Measurements from ENCODE around the gene LPO.

Gene LPO

DNA sequence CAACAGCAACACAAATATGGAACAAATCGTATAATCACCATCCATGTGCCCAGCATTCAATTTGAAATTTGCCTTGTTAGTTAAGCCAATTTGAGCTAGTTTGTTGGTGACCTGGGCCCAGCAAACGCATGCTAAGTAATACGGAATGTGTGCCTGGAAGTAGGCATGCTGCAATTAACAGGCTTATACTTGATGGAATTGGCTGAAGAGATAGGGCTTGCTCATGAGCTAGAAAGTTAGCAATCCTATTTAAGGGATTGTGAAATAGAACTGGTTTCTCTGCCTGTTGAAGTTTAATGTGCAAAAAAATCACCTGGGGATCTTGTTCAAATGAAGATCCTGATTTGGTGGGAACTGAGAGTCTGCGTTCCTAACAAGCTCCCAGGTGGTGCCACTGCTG, 8.5 kb upstream of the LPO start:
- no peak for DNase-seq

DNA sequence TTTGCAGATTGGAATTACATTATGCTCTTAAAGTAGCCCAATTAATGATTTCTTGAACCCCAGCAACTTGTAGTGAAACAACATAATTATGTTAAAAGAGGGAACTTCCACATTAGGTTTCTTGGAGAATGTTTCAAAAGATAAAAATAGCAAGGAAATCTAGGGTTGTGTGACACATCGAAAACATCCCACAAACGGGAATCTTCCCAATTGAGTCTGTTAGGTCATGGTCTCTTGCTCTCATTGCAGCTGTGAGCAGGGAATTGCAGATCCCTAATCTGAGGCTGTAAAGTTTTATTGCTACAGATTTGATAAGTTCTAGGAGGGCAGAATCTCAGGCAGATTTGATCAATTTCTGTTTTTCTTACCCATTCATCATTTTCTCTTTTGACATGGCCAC, 6.7 kb upstream of the LPO start:
- DNase-seq: no peak

DNA sequence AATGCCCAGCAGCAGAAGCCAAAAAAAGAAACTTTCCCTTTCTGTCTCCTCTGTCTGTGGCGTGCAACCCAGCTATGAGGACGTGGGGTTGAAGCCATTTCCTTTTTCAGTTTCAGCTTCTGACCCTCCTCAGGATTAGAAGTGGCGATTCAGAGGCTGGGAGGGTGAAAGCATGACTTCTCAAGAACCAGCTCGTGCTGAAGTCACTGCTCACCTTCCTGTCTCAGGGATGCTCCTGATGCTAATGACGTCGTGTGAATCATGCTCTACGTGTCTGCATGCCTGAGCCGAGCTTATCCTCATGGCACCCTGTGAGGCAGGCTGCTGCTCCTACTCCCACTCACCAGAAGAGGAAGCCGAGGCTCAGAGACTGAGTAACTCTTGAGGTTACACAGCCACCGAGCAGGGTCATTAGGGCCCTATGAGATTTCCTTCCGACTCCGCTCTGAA, 5.7 kb upstream of the LPO start:
- peak; percentile 94 to 96 for DNase-seq

DNA sequence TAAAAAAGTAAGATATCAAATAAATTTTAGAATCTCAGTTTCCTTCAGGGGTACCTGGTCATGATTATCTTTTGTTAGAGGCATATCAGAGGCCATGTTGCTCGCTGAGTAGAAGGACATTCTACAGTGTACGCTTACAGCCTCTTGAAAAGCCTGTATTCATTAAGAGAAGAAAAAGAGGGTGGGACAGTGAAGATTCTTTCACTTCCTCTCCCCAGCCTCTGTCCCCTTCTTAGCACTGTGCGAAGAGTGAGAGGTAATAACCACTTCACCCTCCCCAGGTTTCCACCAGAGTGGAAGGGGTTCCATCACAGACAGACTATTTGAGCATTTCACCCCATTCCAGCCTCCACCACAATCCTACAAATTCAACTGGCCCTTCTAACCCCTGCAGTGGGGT, 4.8 kb upstream of the LPO start:
- DNase-seq: peak in 1 of 2 experiments; percentile 8

DNA sequence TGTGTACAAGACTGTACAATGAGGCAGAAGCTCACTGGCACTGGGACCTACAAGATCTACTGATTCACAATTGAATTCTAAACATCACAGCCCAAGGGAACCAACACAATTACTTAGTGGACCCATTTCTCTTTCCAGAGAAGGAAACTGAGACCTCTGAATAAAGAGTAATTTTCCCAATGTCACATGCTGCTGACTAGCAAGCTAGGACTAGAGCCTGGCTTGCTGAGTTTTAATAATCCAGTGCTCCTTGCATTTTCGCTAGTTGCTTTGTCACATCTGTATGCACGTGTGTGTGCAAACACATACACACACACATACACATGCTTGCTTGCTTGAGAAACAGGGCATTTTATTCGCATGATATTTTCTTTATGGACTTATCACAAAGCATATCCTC, 3.9 kb upstream of the LPO start:
- no peak for DNase-seq

DNA sequence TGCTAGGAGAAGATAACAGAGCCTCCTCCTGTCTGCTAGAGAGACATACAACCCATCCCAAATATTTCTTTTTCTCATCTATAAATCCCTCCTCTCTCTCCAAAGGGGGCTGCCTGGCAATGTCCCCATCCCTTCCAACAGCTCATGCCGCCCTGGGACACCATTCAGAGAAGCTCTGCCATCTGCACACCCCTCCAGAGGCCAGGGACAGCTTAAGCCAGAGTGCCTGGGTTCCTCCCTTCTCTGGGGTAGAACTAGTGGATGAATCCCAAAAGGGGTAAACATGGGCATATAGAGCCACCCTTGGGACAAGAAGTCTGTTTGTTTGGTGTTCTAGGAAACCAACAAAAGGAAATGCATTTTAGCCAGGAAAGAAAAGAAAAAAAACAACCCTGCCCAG, 2.6 kb upstream of the LPO start:
- DNase-seq: no peak

DNA sequence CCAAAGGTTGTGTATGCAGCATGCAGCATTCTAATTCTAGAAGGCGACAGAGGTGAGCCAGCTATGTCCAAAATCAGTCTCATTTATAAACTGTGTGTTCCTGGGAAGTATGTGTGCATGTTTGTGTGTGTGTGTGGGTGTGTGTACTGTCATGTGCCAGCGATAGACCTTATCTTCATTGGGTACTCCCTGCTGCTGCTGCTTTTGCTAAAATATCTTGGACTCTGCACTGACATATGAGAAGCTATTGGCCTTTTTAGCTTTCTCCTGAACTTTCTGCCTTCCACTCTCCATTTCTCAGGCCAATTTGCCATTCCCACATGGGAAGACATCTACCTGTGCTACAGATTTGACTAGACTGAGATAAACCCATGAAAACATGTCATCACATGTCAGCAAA, 2.0 kb upstream of the LPO start:
- no peak for DNase-seq

DNA sequence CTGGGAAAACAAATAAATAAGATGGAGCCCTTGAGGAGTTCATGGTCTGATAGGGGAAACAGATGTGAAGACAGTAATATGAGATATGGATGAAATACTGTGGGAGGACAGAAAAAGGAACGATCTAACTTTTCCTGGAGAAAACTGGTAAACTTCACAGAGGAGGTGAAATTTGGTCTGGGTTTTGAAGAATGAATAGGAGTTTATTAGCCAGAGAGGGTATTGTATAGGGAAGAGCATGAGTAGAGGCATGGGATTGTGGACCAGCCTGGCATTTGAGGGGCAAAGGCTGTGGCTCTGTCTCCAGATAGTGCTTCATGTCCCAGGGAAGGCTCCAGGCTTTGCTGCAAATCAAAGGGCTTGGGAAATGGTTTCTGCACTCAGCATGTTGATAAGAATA, 1.6 kb downstream of the LPO start:
- DNase-seq: no peak

DNA sequence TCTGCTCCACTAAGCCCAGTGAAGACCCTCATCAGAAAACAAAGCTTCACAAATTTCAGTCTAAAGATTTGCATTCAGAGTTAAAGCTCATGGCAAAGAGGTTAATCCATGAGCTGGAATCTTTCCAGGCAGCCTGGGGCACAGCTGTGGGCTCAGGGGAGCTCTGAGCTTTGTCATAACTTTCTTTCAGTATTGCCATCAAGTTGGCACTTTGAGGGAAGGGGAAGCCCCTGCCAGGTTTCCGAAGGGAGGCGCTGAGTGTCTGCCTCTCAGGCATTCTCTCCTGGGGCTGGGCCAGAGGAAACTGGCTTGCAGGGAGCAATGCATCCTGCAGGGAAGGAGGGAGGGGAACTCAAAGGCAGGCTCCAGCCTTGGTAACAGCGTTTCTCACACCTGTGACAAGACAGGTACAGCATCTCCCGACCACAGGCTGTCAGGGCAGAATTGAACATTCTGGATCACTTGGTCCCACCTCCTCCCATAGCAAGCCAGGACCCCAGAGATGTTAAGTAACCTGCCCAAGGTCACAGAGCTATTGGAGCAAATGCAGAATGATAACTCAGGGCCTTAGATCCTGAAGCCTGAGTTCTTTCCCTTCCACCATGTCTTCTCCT, 3.9 kb downstream of the LPO start:
- no peak for DNase-seq

DNA sequence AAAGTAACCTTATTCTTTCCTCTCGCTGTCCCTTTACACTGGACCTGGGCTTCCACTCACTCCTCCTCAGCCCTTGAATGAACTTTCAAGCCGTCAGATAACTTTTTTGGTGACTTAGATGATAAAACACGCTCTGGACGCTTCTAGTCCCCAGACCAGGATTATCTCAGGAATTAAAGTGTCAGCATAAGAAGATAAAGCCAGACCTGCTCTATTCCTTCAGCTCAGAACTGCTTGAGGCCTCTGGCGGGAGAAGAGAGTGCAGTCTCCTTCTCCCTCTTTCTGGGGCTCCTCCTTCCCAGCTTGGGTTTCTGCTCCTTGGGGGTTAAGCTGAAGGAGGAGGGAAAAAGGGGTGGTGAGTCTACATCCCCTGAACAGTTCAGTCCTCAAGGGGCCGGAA, 6.6 kb downstream of the LPO start:
- no peak for DNase-seq

DNA sequence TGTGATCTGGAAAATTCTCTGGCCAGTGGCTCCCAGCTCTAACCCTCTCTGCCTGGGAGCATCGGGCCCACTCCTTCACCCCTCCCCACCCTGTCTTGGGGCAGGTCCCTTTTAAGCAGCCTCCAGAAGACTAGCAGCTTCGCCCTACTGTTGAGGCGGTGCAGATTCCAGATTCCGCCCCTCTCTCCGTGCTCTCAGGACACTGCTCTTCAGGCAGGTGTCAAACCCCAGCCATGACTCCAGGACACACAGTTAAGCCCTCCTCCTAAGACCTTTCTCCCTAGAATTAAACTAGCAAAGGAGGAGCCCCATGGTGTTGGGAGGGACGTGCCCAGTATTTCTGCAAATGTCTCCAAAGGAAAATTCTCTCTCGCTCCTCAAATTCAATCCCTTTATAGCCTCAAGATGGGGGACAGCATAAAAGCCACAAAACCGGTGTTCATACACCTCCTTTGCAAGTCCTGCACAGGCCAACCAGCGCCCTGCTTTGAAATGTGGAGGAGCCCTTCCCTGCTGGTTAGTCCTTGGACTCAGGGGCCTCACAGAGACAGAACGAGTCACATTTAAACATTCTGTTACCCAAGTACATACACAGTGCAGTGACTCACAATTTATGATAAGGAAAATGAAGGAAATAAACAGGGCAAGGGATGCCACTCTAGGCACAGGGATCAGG, 7.2 kb downstream of the LPO start:
- DNase-seq: no peak

DNA sequence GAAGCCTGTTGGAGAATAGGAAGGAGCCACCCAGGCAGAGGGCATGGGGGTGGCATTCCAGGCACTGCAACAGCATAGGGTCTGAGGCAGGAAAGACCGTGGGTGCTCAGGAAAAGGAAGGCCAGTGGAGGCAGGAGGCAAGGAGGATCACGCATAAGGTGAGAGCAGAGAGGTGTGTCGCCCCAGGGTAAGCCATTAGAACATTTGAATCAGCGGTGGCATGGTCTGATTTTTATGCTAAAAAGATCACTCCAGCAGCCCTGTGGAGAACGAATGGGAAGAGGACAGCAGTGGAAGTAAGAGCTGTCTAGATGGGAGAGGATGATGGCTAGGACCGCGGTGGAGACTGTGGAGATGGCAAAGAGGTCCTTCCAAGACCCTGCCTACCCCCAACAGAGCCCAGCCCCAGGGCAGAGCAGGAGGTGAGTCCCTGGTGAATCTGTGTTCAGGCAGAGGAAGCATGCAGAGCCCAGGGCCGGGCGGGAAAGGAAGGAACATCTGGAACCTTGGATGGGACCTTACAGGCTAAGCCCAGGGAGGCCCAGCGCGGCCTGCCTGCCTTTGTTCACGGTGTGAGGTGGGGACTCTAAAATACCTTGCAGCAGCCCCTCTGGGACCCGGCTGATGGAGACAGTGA, 7.8 kb downstream of the LPO start:
- DNase-seq: no peak

DNA sequence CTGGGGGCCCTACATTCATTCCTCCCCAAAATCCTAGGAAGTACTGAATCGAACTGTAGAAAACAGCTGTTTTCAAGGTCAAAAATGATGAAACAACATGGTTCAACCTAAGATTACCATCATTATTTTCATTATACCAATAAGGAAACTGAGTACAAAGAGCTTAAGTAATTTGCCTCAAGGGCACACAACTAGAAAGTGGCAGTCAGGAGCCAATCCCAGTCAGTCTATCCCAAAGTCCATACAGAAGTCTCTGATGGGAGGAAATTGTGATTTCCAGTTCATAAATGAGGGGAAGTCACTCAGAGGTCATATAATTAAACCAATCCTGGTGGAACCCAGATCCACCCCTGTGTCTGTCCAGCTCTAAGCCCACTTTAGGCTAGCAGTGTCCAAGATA, 8.4 kb downstream of the LPO start:
- no peak for DNase-seq

DNA sequence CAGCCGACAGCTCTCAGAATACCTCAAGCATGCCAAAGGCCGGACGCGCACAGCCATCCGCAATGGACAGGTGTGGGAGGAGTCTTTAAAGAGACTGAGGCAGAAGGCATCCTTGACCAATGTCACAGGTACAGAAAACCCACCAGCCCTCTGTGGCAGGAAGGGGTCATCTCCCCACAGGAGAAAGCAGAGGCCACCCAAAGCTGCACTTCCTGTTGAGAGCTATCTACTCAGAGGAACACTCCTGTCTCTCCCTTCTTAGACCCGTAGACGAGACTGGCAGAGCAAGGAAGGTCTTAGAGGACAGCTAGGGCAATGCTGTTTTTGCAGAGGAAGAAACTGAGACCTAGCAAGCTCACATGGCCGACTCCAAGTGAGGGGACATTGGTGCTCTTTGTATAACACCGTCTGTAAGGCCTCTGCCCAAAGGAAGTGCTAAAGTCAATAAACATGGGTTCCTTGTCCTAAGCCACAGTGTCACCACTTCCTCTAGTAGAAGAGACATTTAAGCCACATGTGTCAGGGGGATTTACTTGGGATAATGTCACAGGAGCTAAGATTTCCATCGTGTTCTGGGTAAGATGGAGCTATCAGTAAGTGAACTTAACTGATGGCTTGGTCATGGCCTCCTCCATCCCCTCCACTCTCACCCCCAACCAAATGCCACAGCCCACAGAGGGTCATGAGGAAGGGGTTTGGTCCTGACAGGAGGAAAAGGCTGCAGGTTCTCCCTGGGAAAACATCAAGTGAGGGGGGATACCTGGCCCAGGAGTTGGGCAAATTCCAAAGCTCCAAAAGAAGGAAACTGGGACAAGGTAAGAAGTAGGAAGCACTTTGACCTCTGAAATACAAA, 9.4 kb downstream of the LPO start:
- DNase-seq: peak; percentile 37 to 56

DNA sequence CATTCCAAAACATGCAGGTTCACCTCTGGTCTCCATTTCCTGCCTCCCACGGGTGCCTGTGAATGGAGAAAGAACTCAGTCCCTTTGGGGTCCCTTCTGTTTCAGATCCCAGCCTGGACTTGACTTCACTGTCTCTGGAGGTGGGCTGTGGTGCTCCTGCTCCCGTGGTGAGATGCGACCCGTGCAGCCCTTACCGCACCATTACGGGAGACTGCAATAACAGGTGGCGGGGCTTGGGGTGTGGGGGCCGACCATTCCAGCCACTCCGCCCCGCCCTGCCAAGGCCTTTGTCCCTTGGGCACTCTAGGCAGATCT, 10.5 kb downstream of the LPO start:
- DNase-seq: no peak

DNA sequence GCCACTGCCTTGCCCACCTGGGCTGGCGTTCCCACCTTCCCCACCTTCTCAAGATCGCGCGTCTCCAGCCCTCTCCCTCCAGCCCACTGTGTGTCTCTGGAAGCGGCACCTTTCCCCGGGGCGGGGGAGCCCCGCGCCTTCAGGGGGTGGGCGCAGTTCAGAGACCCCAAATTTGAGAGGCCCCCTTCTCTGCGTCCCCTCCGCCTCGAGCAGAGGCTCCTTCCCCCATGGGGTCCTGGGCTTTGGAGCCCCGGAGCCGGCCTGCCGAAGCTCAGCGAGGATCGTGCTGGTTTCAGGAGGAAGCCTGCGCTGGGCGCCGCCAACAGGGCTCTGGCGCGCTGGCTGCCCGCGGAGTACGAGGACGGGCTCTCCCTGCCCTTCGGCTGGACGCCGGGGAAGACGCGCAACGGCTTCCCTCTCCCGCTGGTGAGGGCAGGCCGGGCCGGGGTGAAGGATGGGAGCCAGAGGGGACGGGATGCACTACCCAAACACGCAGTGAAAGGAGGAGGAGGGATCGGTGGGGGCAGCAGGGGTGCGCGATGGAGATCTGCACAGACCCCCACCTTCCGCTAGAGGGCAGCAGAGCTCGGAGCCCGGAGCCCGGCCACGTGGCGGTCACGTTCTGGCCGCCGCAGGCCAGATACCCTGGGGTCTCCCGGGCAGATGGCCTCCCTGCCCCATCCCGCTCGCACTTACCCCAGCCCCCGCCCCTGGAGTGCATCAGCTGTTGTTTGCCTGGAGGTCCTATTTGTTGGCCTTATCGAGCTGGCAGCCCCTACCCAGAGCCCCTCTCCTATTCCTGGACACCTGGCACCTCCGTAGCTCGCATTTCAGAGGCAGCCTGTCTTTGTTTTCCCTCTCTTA, 11.1 kb downstream of the LPO start:
- DNase-seq: peak; percentile 62 to 78

DNA sequence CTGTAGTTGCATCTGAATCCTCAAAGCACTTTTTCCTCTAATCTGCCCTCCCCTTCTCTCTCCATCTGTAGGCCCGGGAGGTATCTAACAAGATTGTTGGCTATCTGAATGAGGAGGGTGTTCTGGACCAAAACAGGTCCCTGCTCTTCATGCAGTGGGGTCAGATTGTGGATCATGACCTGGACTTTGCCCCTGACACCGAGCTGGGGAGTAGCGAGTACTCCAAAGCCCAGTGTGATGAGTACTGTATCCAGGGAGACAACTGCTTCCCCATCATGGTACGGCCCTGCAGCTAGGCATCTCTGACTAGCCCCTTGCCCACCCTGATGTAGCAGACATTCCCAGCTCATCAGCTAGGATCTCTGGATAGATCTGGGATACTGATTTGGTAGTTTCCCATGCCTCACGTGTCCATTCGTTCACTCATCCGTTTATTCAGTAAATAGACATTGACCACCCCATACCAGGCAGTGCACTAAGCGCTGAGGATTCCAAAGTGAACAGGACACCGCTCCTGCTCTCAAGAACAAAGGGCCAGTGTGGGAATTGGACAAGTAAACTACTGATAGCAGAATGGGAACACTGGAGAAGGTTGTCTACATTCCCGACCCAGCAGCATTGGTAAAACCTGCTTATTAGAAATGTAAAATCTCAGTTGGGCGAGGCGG, 12.1 kb downstream of the LPO start:
- DNase-seq: no peak

DNA sequence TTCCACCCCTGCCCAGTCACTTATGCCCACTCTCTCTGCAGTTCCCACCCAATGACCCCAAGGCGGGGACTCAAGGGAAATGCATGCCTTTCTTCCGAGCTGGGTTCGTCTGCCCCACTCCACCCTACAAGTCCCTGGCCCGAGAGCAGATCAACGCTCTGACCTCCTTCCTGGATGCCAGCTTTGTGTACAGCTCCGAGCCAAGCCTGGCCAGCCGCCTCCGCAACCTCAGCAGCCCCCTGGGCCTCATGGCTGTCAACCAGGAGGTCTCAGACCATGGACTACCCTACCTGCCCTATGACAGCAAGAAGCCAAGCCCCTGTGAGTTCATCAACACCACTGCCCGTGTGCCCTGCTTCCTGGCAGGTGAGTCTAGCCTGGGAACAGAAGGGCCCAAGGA, 13.8 kb downstream of the LPO start:
- DNase-seq: no peak

DNA sequence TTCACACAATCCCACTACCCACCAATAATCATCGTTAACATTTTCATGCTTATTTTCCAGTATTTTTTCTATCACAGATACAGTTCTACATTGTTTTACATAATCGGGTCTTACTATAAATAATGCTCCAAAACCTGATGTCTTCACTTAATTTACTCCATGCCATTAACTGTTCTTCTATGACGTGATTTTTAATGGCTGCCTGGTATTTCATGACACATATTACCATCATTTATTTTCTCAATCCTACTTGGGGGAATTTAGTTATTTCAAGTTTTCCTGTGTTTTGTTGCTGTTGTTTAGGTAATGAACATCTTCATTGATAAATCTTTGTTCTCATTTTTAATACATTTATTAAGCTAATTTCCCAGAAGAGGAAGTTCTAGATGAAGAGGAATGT, 14.7 kb downstream of the LPO start:
- no peak for DNase-seq

DNA sequence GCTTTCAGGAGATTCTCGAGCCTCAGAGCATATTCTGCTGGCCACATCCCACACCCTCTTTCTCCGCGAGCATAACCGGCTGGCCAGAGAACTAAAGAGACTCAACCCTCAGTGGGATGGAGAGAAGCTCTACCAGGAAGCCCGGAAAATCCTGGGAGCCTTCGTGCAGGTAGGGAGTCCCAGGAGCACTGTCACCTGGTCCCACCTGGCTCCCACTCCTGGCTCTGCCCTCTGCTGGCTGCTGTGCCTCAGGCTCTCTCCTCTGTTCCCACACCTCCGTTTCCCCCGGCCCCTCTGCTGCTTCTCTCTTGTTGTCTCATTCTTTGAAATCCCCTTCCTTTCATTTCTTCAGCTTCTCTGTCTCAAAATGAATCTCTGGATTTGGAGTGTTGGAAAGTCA, 16.4 kb downstream of the LPO start:
- no peak for DNase-seq

DNA sequence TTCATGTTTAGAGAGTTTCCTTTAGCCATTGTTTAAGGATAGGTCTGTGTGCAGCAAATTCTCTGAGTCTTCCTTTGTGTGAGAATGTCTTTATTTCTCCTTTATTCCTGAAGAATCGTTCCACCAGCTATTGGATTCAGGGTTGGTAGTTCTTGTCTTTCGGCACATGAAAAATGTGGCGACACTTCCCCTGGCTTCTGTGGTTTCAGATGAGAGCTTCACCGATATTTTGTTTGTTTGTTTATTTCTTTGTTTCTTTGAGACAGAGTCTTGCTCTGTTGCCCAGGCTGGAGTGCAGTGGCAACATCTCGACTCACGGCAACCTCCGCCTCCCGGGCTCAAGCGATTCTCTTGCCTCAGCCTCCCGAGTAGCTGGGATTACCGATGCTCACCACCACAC, 23.8 kb downstream of the LPO start:
- DNase-seq: no peak

DNA sequence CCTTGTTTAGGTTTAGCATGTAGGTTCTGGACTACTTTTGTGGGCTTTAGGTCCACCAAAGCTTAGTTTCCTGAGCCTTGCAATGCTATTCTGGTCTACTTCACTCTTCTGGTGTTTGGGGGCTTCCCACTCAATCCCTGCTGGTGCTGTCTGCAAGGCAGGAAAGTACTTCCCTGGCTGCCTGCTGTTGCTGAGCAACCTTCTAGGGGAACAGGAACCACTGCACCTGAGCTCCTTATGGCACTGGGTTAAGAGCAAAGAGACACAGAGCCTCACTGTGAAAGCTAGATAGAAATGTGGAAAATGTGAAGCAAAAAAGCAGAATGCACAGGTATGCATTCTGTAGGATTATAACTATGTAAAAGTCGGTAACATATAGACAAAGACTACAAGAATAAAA, 25.4 kb downstream of the LPO start:
- DNase-seq: no peak

Measured in Kasumi-1 (cell line).